Activated T-cell treated with anti-CD3 and anti-CD28 coated beads for 24 hours (primary cell): ENCODE results near the gene HERC5.

Experiments
- DNase-seq: peaks from one replicate; pipeline ENCODE4 v3.0.0-alpha.2; 2020; ENCODE audit warnings: low read depth

Gene HERC5

GRCh38 chr4:88522702-88523324, 65.9 kb downstream of the HERC5 start:
- DNase-seq = peak; percentile 19

GRCh38 chr4:88523325-88524129, 66.6 kb downstream of the HERC5 start, which contains the start of gene PYURF:
TSS of gene PYURF (minus strand) at chr4:88523776. CDS start at chr4:88523700, 76 bp downstream.
- peak; percentile 81 for DNase-seq

GRCh38 chr4:88524171-88524570, 67.3 kb downstream of the HERC5 start:
- DNase-seq = no peak

- DNase-seq = no peak
Measured at GRCh38 chr4:88526221-88526815, 69.4 kb downstream of the HERC5 start.

- DNase-seq = no peak
Measured at GRCh38 chr4:88527787-88528186, 70.9 kb downstream of the HERC5 start.

- no peak for DNase-seq
Measured at GRCh38 chr4:88528861-88529260, 71.9 kb downstream of the HERC5 start.

- no peak for DNase-seq
Measured at GRCh38 chr4:88531549-88531948, 74.6 kb downstream of the HERC5 start.

GRCh38 chr4:88533088-88533790, 76.3 kb downstream of the HERC5 start:
- DNase-seq = no peak

GRCh38 chr4:88533937-88534750, 77.2 kb downstream of the HERC5 start:
- DNase-seq = no peak

- DNase-seq = no peak
Measured at GRCh38 chr4:88535090-88535755, 78.3 kb downstream of the HERC5 start.

GRCh38 chr4:88537709-88538108, 80.8 kb downstream of the HERC5 start:
- DNase-seq = no peak

GRCh38 chr4:88539322-88540068, 82.6 kb downstream of the HERC5 start:
- DNase-seq = peak; percentile 68

- no peak for DNase-seq
Measured at GRCh38 chr4:88549815-88550214, 92.9 kb downstream of the HERC5 start.
